NCI-H2081 (cell line): ENCODE results near the gene SDC4.
A peak's percentile ranks its signal among the peaks of the same experiment; 100 is the strongest.

Experiments
- DNase-seq, 2 experiments: peaks; one replicate each; lab custom pipeline; 2025; lab: John Stamatoyannopoulos, UW

SDC4 gene

GRCh38 chr20:45343532-45344167 is 4.6 kb downstream of the SDC4 start:
- DNase-seq, result peak; percentile 63 to 76

GRCh38 chr20:45342855-45343531 is 5.2 kb downstream of the SDC4 start:
- peak in 1 of 2 experiments; percentile 38 for DNase-seq

- peak in 1 of 2 experiments; percentile 36 for DNase-seq
These were observed 6.0 kb downstream of the SDC4 start for GRCh38 chr20:45341939-45342854.

GRCh38 chr20:45341579-45341938 is 6.7 kb downstream of the SDC4 start:
- DNase-seq, result no peak

GRCh38 chr20:45340951-45341350 is 7.3 kb downstream of the SDC4 start:
- DNase-seq, result no peak

- DNase-seq, result no peak
These were observed 7.9 kb downstream of the SDC4 start for GRCh38 chr20:45340236-45340847.

GRCh38 chr20:45339799-45340198 is 8.4 kb downstream of the SDC4 start:
- peak in 1 of 2 experiments; percentile 16 for DNase-seq

- DNase-seq, result no peak
These were observed 9.1 kb downstream of the SDC4 start for GRCh38 chr20:45339084-45339483.

GRCh38 chr20:45338121-45339030 is 9.8 kb downstream of the SDC4 start:
- DNase-seq, result no peak

GRCh38 chr20:45337367-45338120 is 10.7 kb downstream of the SDC4 start:
- DNase-seq, result no peak

GRCh38 chr20:45336530-45337366 is 11.5 kb downstream of the SDC4 start:
- no peak for DNase-seq

GRCh38 chr20:45330476-45330875 is 17.7 kb downstream of the SDC4 start:
- no peak for DNase-seq

- no peak for DNase-seq
These were observed 18.5 kb downstream of the SDC4 start for GRCh38 chr20:45329497-45330319.

- DNase-seq, result no peak
These were observed 19.8 kb downstream of the SDC4 start for GRCh38 chr20:45328451-45328850.

GRCh38 chr20:45325371-45325770 is 22.9 kb downstream of the SDC4 start:
- DNase-seq, result no peak

- DNase-seq, result no peak
These were observed 24.5 kb downstream of the SDC4 start for GRCh38 chr20:45323731-45324130.

- peak in 1 of 2 experiments; percentile 43 for DNase-seq
These were observed 25.3 kb downstream of the SDC4 start for GRCh38 chr20:45322952-45323383.

GRCh38 chr20:45320948-45321595 is 27.2 kb downstream of the SDC4 start:
- no peak for DNase-seq
